AG08395 (cell line): ENCODE results near the gene AQR.
"Not testable (repeated sequence)": the region's sequence is repeated elsewhere in the genome, so short reads cannot be mapped to it uniquely, and the experiment has no call there.

Source experiments
- DNase-seq: peaks from one replicate; pipeline ENCODE4 v3.0.0; 2012; ENCODE audit warnings: mixed read lengths, low spot score

The AQR gene

DNA sequence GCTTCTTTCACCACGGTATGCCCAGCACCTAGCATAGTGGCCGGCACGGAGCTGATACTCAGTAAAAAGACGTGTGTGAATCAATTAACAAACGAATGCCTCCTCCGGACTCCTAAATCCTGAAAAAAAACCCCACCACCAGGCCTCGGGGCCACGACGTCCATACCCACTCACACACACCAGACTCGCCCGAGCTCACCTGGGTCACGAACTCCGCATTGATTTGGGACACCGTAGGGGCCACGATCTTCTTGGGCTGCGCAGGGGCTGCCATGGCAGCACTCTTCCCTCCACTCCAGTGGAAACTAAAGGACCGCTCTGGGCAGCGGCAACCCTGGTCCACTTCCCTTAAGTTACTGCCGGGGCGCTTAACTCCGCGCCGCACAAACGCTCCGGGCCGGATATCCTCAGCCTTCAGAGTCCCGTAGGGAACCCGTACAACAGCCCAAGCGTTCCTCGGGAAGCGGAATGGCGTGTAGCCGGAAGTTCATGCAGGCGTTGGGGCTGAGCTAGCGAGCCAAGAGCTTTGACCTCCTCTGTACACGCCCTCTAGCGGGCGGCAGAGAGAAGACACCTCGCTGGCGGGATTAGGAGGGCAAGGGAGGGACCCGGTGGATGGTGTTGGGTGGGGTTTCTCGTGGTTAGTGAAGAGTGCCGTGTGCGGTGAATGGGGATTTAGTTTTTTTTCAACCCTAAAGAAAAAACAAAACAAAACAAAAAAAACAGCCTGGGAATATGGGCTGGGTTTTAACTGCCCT is at the start of gene AQR:
Gene AQR (minus strand): TSS at position 403 of the 758 bp plus-strand sequence. CDS start 129 bp downstream, at position 274.
- peak; percentile 95 for DNase-seq

DNA sequence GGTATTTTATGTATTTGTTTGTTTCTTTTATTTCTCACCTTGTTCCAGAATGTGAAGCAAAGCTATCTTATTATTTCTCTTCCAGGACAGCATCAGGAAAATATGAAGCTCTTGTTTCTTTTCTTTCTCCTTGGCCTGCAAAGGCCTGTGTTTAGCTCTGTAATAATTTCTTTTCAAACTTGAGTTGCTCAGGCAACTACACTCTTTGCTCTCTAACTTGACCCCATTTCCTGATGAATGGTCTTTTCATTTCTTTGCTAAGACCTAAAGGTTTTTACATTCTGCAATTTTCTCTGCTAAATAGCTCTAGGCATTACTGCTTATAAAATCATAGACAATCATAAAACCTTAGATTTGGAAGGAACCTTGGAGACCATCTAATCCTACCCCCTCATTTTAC is 44.7 kb upstream of the AQR start:
- no peak for DNase-seq

- DNase-seq, result no peak
These were observed 43.8 kb upstream of the AQR start for GRCh38 chr15:35013370-35013769.

DNA sequence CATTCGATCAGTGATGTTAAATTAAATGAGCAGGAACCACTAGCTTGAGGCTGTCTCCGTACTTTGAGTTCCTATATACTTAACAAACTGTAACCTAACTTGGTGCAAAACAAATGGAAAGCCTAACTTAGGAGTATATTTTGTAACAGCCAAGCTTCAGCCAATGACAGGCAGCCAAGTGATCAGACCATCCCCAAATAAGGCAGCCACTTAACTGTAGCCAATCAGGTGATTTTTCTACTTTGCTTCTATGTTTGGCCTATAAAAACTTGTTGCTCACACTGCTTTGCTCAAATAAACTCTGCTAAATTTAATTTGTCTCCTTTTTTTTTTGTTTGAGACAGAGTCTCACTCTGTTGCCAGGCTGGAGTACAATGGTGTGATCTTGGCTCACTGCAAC is 37.9 kb upstream of the AQR start:
- no peak for DNase-seq

DNA sequence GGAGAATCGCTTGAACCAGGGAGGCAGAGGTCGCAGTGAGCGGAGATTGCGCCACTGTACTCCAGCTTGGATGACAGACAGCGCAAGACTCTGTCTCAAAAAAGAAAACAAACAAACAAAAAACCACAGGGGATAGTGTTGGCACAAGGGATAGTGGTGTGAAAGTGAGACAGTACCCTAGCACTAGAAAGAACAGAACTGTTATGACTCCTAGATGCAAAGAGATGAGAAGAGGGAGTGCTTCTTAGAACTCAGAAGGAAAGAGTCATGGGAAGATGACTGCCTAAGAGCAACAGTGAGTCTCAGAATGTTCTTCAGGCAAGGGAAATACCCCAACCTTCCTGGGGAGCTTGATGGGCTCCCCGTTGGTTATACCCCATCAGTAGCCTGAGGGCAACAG is 36.4 kb upstream of the AQR start:
- DNase-seq, result no peak

- DNase-seq, result no peak
These were observed 34.4 kb upstream of the AQR start for GRCh38 chr15:35003928-35004327.

- DNase-seq, result peak; percentile 84
These were observed 31.0 kb upstream of the AQR start for GRCh38 chr15:35000511-35000910.

GRCh38 chr15:34999906-35000305 is 30.4 kb upstream of the AQR start:
- no peak for DNase-seq

DNA sequence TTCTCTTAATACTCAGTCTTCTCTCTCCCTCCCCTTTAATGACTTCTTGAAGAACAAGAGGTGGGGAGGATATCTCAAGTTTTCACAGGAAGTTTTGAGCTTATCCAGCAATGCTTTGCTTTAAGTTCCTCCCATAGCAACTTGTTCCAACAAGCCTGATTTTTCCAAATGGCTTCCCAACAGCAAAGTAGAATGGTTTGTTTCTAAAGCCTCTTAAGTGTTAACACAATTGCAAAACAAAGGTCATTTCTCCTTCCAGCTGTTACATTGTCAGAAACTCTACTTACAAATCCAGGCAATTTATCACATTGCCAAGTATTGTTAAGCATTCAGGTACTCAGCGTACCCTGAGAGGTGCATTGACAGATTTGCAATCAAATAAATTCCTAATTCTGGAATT is 25.4 kb upstream of the AQR start:
- no peak for DNase-seq

DNA sequence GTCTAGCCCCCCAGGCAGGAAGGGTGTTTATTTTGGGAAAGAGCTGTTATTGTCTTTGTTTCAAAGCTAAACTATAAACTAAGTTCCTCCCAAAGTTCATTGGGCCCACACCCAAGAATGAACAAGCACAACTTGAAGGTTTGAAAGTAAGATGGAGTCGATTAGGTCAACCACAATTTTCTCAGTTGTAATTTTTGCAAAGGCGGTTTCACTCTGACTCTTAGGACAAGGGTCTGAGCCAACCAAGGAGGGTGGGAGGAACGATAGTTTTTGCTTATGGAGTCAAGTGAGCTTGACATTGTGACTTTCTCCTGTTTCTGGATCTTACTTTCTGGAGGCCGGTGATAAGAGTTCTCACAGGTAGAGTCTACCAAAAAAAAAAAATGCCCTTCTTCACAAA is 24.3 kb upstream of the AQR start:
- DNase-seq, result no peak

DNA sequence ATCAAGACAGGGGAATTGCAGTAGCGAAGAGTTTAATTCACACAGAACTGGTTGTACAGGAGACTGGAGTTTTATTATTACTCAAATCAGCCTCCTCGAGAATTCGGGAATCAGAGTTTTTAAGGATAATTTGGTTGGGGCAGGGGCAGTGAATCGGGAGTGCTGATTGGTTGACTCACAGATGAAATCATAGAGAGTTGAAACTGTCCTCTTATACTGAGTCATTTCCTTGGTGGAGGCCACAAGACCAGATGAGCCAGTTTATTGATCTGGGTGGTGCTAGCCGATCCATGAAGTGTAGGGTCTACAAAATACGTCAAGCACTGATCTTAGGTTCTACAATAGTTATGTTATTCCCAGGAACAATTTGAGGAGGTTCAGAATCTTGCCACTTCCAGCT is 23.9 kb upstream of the AQR start:
- DNase-seq, result no peak

DNA sequence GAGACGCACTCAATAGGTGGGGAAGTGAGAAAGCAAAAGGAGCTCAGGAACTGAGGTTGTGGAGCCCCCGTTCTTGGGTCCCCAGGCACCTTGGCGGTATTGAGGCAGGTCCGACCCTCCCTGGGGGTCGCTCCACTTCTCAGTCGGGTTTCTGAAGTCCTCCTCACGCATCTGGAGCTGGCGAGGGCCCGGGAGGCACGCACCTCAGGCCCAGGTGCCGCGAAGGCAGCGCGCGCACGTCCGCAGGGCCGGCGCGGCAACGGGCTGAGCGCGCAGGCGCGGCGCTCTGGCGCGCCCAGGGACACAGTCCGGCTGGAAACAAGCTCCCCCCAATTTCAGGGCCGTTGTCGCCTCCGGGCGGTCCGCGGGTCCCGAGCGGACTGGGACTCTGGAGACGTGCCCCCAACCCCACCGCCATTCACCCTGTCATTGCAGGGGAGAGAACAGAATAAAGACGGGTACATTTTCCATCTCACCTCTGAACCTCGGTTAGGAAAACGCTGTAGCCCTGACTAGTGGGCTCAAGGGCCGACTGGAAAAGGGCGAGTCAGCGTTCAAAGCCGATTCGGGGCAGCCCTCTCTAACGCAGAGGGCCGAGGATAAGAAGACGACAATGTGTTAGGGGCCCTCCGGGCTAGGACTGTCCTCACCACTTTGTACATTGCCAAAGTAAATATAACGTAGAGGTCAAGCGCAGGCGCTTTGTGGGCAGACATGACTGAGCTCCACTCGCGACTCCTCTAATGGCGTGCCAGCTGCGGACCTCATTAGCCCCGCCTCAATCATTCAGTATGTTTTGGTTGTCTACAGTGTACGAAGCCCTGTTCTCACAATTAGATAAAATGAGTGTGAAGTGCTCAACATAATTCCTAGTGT is 18.7 kb upstream of the AQR start, which contains the start of gene ZNF770:
Gene ZNF770 (minus strand): TSS at position 261 of the 876 bp plus-strand sequence. CDS start 4,853 bp downstream, outside the sequence.
- DNase-seq, result peak; percentile 94

- peak; percentile 5 for DNase-seq
These were observed 18.1 kb upstream of the AQR start for GRCh38 chr15:34987609-34988026.

- no peak for DNase-seq
These were observed 17.4 kb upstream of the AQR start for GRCh38 chr15:34986771-34987480.

GRCh38 chr15:34986326-34986725 is 16.8 kb upstream of the AQR start:
- DNase-seq, result no peak

DNA sequence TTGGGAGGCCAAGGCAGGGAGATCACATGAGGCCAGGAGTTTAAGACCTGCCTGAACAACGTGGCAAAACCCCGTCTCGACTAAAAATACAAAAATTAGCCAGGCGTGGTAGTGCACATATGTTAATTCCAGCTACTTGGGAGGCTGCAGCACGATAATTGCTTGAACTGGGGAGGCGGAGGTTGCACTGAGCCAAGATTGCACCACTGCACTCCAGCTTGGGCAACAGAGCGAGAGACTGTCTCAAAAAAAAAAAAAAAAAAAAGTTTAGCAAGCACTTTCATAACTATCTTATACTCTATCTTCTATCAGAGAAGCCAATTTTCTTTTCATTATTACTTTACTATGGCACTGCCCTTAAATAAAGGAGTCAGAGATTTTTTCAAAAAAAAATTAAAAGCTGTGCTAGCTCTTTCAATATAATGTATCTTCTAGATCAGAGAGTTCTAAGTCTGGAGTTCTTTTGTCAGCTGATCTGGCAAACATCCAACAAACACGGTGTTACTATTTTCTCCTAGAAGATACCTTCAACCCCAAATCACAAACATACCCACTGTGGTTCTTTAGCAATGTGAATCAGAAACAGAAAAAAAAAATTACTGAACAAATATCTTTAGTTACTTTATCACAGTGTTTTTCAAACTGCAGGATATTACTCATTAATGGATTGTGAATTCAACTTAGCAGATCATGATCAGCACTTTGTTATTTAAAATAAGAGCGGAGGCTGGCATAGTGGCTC is 15.5 kb upstream of the AQR start:
- no peak for DNase-seq

DNA sequence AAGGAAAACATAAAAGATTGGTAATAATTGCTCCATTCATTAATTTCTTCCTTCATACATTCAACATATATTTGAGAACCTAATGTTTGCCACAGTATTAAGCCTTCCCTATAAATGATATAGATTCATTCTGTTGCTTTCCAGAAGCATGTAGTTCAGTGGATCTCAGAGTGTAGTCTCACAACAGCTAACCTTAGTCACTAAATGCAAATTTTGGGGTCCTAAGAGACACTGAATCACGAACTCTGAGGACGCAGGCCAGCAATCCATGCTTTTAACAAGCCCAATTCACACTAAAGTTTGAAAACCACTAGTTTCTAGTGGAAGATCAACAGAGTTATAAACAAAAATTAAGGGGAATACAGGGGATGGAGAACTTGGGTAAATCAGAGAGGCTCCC is 7.2 kb upstream of the AQR start:
- no peak for DNase-seq

DNA sequence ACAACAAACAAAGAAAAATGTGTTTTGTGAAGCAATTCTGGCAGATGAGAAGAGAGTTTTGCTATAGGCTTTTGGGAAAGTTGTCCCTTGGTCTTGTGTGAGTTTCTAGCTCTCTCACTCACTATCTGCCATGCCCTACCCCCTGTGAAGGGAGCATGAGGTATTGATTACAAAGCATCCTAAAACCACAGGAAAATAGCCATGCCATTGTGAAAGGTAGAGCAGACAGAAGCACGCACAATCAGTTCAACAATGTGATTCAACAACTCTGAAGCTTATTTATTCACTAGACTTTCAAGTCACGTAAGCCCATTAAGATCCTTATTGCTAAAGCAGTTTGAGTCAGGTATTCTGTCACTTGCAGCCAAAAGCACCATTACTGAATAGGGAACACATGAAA is 6.5 kb upstream of the AQR start:
- no peak for DNase-seq

- DNase-seq, result no peak
These were observed 4.0 kb upstream of the AQR start for GRCh38 chr15:34973512-34973911.

- DNase-seq, result not testable (repeated sequence)
These were observed 629 bp upstream of the AQR start for GRCh38 chr15:34970098-34970643.

DNA sequence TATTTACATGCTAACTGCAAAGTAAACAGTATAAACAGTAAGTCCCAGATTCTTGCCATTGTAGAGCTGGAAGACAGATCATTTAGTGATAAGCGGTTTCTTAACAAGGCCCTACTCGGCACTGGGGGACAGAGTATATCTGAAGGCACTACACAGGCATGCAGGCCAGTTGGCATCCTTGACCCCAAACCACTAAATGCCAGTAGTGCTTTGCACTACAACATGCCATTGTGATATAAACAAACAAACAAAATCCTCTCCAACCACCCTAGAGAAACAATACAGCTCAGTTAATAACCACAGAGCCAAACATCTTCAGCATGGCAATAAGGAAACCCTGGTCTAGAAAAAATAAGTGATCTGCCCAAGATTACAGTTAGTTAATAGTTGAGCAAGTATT is 5.3 kb downstream of the AQR start:
- no peak for DNase-seq
